Left ventricle myocardium inferior (tissue), 1 donor: Measurements from ENCODE around the gene GPR87. TPM values are rescaled to one million over a fixed set of nuclear protein-coding genes. Genes with fewer than 3 reads are reported as not detected.

Experiments used
- DNase-seq: peaks from one replicate; pipeline ENCODE4 v3.0.0-alpha.2; 2020
- H3K27ac ChIP-seq: fragments of 200-600 bp; replicated peaks from 2 replicates; pipeline ENCODE4 v1.8.0; 2021
- H3K27me3 ChIP-seq: fragments of 200-600 bp; 2 replicates; pipeline ENCODE4 v1.8.0; 2021; ENCODE audit warnings: low read depth
- H3K36me3 ChIP-seq: fragments of 200-600 bp; 2 replicates; pipeline ENCODE4 v1.8.0; 2021
- H3K4me1 ChIP-seq: fragments of 200-600 bp; 2 replicates; pipeline ENCODE4 v1.8.0; 2021
- H3K4me3 ChIP-seq: fragments of 200-600 bp; 2 replicates; pipeline ENCODE4 v1.8.0; 2021; ENCODE audit warnings: mild to moderate bottlenecking, moderate library complexity
- H3K9me3 ChIP-seq: fragments of 200-600 bp; replicated peaks from 2 replicates; pipeline ENCODE4 v1.8.0; 2021
- CTCF ChIP-seq: fragments of 200-600 bp; IDR thresholded peaks from 2 replicates; pipeline ENCODE4 v1.8.0; 2021; ENCODE audit warnings: antibody characterized with exemption, mild to moderate bottlenecking, borderline replicate concordance
- intact Hi-C: fragments of 100-400 bp; cut with micrococcal nuclease; formaldehyde crosslinking; loops from one replicate; pipeline ENCODE4 v1.11.0; 2022
- long read RNA-seq: library from polyadenylated mRNA; unstranded; transcript quantifications from one replicate; pipeline ENCODE4 v2.0.0, GENCODE V29; 2021
- total RNA-seq: library from RNA; stranded (reverse); fragmentation: NEBNext Ultra II Directional; extraction: Animal tissue kit (Norgen Biotek cat#: 25700); gene quantifications from one replicate; pipeline ENCODE4 v1.2.1, GENCODE V29; 2021
- donor health status: DM: no; HTN: yes; CAD: no; lungs with severe emphysema.

Gene GPR87
- not detected for total RNA-seq
- long read RNA-seq = 0 reads

GRCh38 chr3:151316267-151316991 is at the start of gene GPR87:
Gene GPR87 (minus strand): TSS chr3:151316820. CDS start chr3:151300100, 16,720 bp downstream.
- DNase-seq = no peak
- TF ChIP-seq CTCF = no peak
- intact Hi-C loops = no loop called here
- Histone ChIP-seq H3K4me1 (no peaks in the 10 kb centered on the region), H3K27ac (no peak within 1 kb of the TSS), H3K36me3 (no peaks in the 10 kb centered on the region), H3K4me3 (no peak within 1 kb of the TSS), H3K9me3 (no peaks in the 10 kb centered on the region), H3K27me3 (no peaks in the 10 kb centered on the region)

- Histone ChIP-seq H3K4me1 (no peaks in the 10 kb centered on the region), H3K27me3 (no peaks in the 10 kb centered on the region), H3K4me3 (no peak overlapping the region), H3K9me3 (no peaks in the 10 kb centered on the region), H3K27ac (no peak overlapping the region), H3K36me3 (no peaks in the 10 kb centered on the region)
- DNase-seq = no peak
- intact Hi-C loops = no loop called here
- no peak for TF ChIP-seq CTCF
Observed at GRCh38 chr3:151362751-151363174, 46.1 kb upstream of the GPR87 start.

- Histone ChIP-seq H3K27me3 (no peaks in the 10 kb centered on the region), H3K27ac (no peak overlapping the region), H3K9me3 (no peaks in the 10 kb centered on the region), H3K4me3 (no peak overlapping the region), H3K4me1 (no peaks in the 10 kb centered on the region), H3K36me3 (no peaks in the 10 kb centered on the region)
- no peak for TF ChIP-seq CTCF
- intact Hi-C loops = no loop called here
- no peak for DNase-seq
Observed at GRCh38 chr3:151357463-151357850, 40.8 kb upstream of the GPR87 start.

GRCh38 chr3:151356794-151357462 is 40.3 kb upstream of the GPR87 start:
- no peak for TF ChIP-seq CTCF
- DNase-seq = no peak
- no peak overlapping the region for H3K4me3 ChIP-seq
- no peaks in the 10 kb centered on the region for H3K4me1 ChIP-seq
- H3K27ac ChIP-seq = no peak overlapping the region
- no peaks in the 10 kb centered on the region for H3K9me3 ChIP-seq
- no peaks in the 10 kb centered on the region for H3K27me3 ChIP-seq
- no peaks in the 10 kb centered on the region for H3K36me3 ChIP-seq
- intact Hi-C loops = no loop called here

- H3K4me3 ChIP-seq = no peak overlapping the region
- no peak overlapping the region for H3K27ac ChIP-seq
- no peaks in the 10 kb centered on the region for H3K36me3 ChIP-seq
- no peaks in the 10 kb centered on the region for H3K9me3 ChIP-seq
- H3K27me3 ChIP-seq = no peaks in the 10 kb centered on the region
- TF ChIP-seq CTCF = no peak
- no peaks in the 10 kb centered on the region for H3K4me1 ChIP-seq
- no peak for DNase-seq
- intact Hi-C loops = no loop called here
Observed at GRCh38 chr3:151351648-151352047, 35.0 kb upstream of the GPR87 start.
